K562 (cell line): ENCODE measurements around the gene TOR1B. TPM values are rescaled to one million over a fixed set of nuclear protein-coding genes. Genes with fewer than 3 reads are reported as not detected.

Experiments
- ATAC-seq: fragments of 200-7000 bp; cut with Tn5 transposase; 3 replicates; pipeline ENCODE4 v1.9.1; 2020; ENCODE audit warnings: moderate library complexity
- BruUV-seq: library from RNA; stranded (reverse); fragments of 400-500 nt; replicated peaks from 2 replicates; lab custom pipeline; 2021; lab: Mats Ljungman, UMichigan
- CTCF ChIA-PET: fragments of 300-600 bp; formaldehyde crosslinking; extraction: SDS; loops from one replicate; lab custom pipeline; 2021; ENCODE audit warnings: low intra/inter-chr PET ratio; lab: Yijun Ruan, JAX
- POLR2A ChIA-PET: fragments of 300-600, 350-650 bp; sonication (Branson Sonifier 250); formaldehyde crosslinking; extraction: SDS; loops from one replicate; lab custom pipeline; 2021; ENCODE audit warnings: antibody characterized with exemption, inconsistent platforms; lab: Yijun Ruan, JAX
- DNase-seq, 4 experiments: peaks; one replicate each; pipeline versions ENCODE4 v3.0.0 to v3.0.0-alpha.2; 2011 to 2018; ENCODE audit warnings: low spot score in 3 of 4, mixed read lengths in 3 of 4; ENCODE audit errors: extremely low read depth in 1 of 4
- FAIRE-seq: peaks from 2 replicates; lab custom pipeline; 2011; peaks lifted over from hg19 to GRCh38; lab: Jason Lieb, UNC
- H2AFZ ChIP-seq: 2 replicates; pipeline ENCODE4 v1.6.0; 2011; ENCODE audit warnings: low read depth, low read length, control low read depth, inconsistent platforms
- H3K27ac ChIP-seq: fragments of 200-600 bp; 3 replicates; pipeline ENCODE4 v1.8.0; 2011; ENCODE audit warnings: low read depth, mild to moderate bottlenecking, control low read depth, inconsistent platforms, low read length, moderate library complexity, mixed read lengths; ENCODE audit errors: extremely low read depth
- H3K27me3 ChIP-seq, 2 experiments: fragments of 300-600 bp in 1 of 2; 2 replicates in 1 of 2; 3 replicates in 1 of 2; pipeline versions ENCODE4 v1.6.0 to v1.8.0; 2011; ENCODE audit warnings: inconsistent platforms in 2 of 2, low read length in 2 of 2, mild to moderate bottlenecking in 1 of 2, mixed read lengths in 1 of 2, moderate library complexity in 1 of 2; ENCODE audit not compliant: control insufficient read depth in 2 of 2, insufficient read depth in 2 of 2
- H3K36me3 ChIP-seq: fragments of 300-600 bp; 3 replicates; pipeline ENCODE4 v1.8.0; 2011; ENCODE audit warnings: mild to moderate bottlenecking, low read length, inconsistent platforms; ENCODE audit not compliant: control insufficient read depth, insufficient read depth
- H3K4me1 ChIP-seq, 2 experiments: fragments of 200-600 bp in 1 of 2; replicated peaks in 1 of 2; 2 replicates in 1 of 2; 3 replicates in 1 of 2; pipeline versions ENCODE4 v1.5.1 to v1.8.0; 2011; ENCODE audit warnings: inconsistent platforms in 2 of 2, low read length in 2 of 2, mild to moderate bottlenecking in 1 of 2, mixed read lengths in 1 of 2, moderate library complexity in 1 of 2; ENCODE audit not compliant: control insufficient read depth in 2 of 2, insufficient read depth in 2 of 2
- H3K4me2 ChIP-seq: 2 replicates; pipeline ENCODE4 v1.6.1; 2011; ENCODE audit warnings: low read length, control low read depth, inconsistent platforms, mixed read lengths; ENCODE audit not compliant: insufficient read depth
- H3K4me3 ChIP-seq: fragments of 200-600 bp; sonication (generic), shearing (Covaris generic); 2 replicates; pipeline ENCODE4 v1.5.1; 2016; ENCODE audit warnings: control low read depth, inconsistent platforms
- H3K79me2 ChIP-seq: fragments of 200-600 bp; 3 replicates; pipeline ENCODE4 v1.8.0; 2011; ENCODE audit warnings: low read length, inconsistent platforms; ENCODE audit not compliant: control insufficient read depth, insufficient read depth
- H3K9ac ChIP-seq, 2 experiments: 2 replicates each; pipeline versions ENCODE4 v1.6.0 to v1.6.1; 2011; ENCODE audit warnings: low read depth in 2 of 2, low read length in 2 of 2, control low read depth in 1 of 2, inconsistent platforms in 1 of 2, mild to moderate bottlenecking in 1 of 2, mixed read lengths in 1 of 2; ENCODE audit not compliant: insufficient read depth in 1 of 2
- H3K9me1 ChIP-seq: one replicate; pipeline ENCODE4 v1.6.0; 2011; ENCODE audit warnings: inconsistent platforms, mild to moderate bottlenecking, low read length, moderate library complexity; ENCODE audit not compliant: control insufficient read depth, insufficient read depth
- H3K9me3 ChIP-seq: replicated peaks from 2 replicates; pipeline ENCODE4 v1.5.1; 2011; ENCODE audit warnings: low read depth, low read length, inconsistent platforms; ENCODE audit not compliant: control insufficient read depth, insufficient read depth
- H4K20me1 ChIP-seq: replicated peaks from 2 replicates; pipeline ENCODE4 v1.6.1; 2011; ENCODE audit warnings: low read length, inconsistent platforms, mixed read lengths; ENCODE audit not compliant: control insufficient read depth, insufficient read depth
- C11orf30 ChIP-seq: fragments of 450-650 bp; IDR thresholded peaks from 2 replicates; pipeline ENCODE4 v1.6.1; 2016; ENCODE audit warnings: low read depth, mild to moderate bottlenecking
- EZH2 ChIP-seq: IDR thresholded peaks from 2 replicates; pipeline ENCODE4 v1.6.1; 2012; ENCODE audit warnings: low read depth, mild to moderate bottlenecking, inconsistent platforms, low read length, borderline replicate concordance
- FOXA1 ChIP-seq: fragments of 450-650 bp; IDR thresholded peaks from 2 replicates; pipeline ENCODE4 v1.6.1; 2016; ENCODE audit warnings: mild to moderate bottlenecking, borderline replicate concordance
- KLF13 ChIP-seq: fragments of 450-650 bp; IDR thresholded peaks from 2 replicates; pipeline ENCODE4 v1.6.1; 2016; ENCODE audit warnings: missing genetic modification characterization, low read depth, mild to moderate bottlenecking, missing compliant biosample characterization, moderate library complexity, borderline replicate concordance
- LARP7 ChIP-seq: fragments of 450-650 bp; IDR thresholded peaks from 2 replicates; pipeline ENCODE4 v1.6.1; 2016
- MECOM ChIP-seq: fragments of 250-450 bp; sonication (Bioruptor Pico); IDR thresholded peaks from 2 replicates; pipeline ENCODE4 v1.8.0; 2022; ENCODE audit warnings: inconsistent platforms
- MEF2D ChIP-seq: conservative IDR thresholded peaks from 2 replicates; pipeline ENCODE4 v1.6.1; 2016; ENCODE audit warnings: low read depth, missing genetic modification characterization, missing compliant biosample characterization
- SMARCB1 ChIP-seq: IDR thresholded peaks from 2 replicates; pipeline ENCODE4 v1.6.1; 2011; ENCODE audit warnings: improper control_type of control experiment, low read depth; ENCODE audit not compliant: insufficient read length
- TFAM ChIP-seq: fragments of 250-450 bp; sonication (Bioruptor Pico); conservative IDR thresholded peaks from 2 replicates; pipeline ENCODE4 v1.5.0; 2021; ENCODE audit warnings: mild to moderate bottlenecking, moderate library complexity
- ZNF232 ChIP-seq: sonication (generic); formaldehyde crosslinking; IDR thresholded peaks from 2 replicates; pipeline ENCODE4 v1.8.0; 2022; ENCODE audit warnings: mild to moderate bottlenecking, missing genetic modification reagents
- ZNF239 ChIP-seq: fragments of 250-450 bp; sonication (Bioruptor Pico); IDR thresholded peaks from 2 replicates; pipeline ENCODE4 v1.4.0; 2020; ENCODE audit warnings: mild to moderate bottlenecking
- WGBS: fragments of 100-300 bp; shearing (Covaris generic); methylation state at CpG from one replicate; pipeline ENCODE4 v1.1.6; 2016; ENCODE audit warnings: low coverage, mixed read lengths; ENCODE audit not compliant: insufficient coverage; ENCODE audit errors: missing lambda C conversion rate; 5-methylcytosine and 5-hydroxymethylcytosine counted together
- in situ Hi-C: fragments of 300-500 bp; cut with MboI; formaldehyde crosslinking; loops from 4 replicates; pipeline ENCODE4 v1.15.0; 2018; ENCODE audit warnings: inconsistent platforms, mixed read lengths
- intact Hi-C: fragments of 100-400 bp; cut with micrococcal nuclease; formaldehyde crosslinking; loops from 2 replicates; pipeline ENCODE4 v1.14.2; 2022
- polyA plus RNA-seq, 8 experiments: library from polyadenylated mRNA; depleted of rRNA in 4 of 8; stranded (reverse) in 5 of 8; unstranded in 3 of 8; fragments of >200 nt; fragmentation: Nextera tagmentation in 2 of 8; fragmentation: Illumina TruSeq in 1 of 8; extraction: Ambion mirVana in 2 of 8; extraction: Trizol in 1 of 8; gene quantifications; 2 replicates each; pipeline versions ENCODE4 v1.2.1 to v1.2.3, GENCODE V29; 2011 to 2014; ENCODE audit warnings: inconsistent platforms in 1 of 8, missing spikeins in 1 of 8
- total RNA-seq, 7 experiments: library from RNA; depleted of rRNA in 6 of 7; stranded (reverse); fragments of >200 nt in 6 of 7; fragmentation: Illumina TruSeq in 2 of 7; extraction: Trizol in 2 of 7; gene quantifications; 2 replicates each; pipeline versions ENCODE4 v1.2.1 to v1.2.3, GENCODE V29; 2011 to 2021; ENCODE audit warnings: low replicate concordance in 1 of 7
- TF ChIP-seq, protein P1 (sequence below): fragments of 450-650 bp; IDR thresholded peaks from 2 replicates; pipeline ENCODE4 v1.6.1; 2017; ENCODE audit warnings: antibody characterized with exemption
- TF ChIP-seq, protein P2 (sequence below): fragments of 200-800 bp; sonication (Bioruptor generic); IDR thresholded peaks from 2 replicates; pipeline ENCODE4 v1.6.1; 2017; ENCODE audit warnings: missing genetic modification characterization, missing compliant biosample characterization

The TOR1B gene
- total and polyA plus RNA-seq, 9 of the 15 experiments (the other 6 are each of a cell fraction or from before 2014, with no cell fraction given) = 4.2 to 36.5 (median 24.6) TPM

DNA sequence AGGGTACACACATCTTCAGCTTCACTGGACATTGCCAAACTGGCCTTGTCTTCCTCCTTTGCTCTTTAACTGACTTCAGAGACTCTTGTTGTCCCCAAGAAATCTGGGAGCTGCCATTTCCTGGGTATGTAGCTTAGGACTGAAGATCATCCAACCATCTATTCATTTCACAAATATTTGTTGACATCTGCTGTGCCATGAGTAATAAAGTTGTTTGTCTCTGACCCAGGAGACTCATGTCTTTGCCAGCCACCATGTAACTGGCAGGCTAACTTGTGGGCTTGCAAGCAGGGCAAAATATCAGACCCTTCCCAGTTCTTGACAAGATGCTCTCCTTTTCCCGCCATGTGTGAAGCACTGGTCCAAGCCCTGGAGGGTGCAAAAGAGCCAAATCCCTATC is 17.1 kb upstream of the TOR1B start:
- CTCF ChIA-PET = interaction anchor here (4.3 to 4.9 kb wide), 2 partner anchors 48 to 59 kb away, joined by 46 to 112 read pairs; no protein-coding TSS in a partner anchor
- no peak overlapping the region for H3K4me3 ChIP-seq
- 59% methylated on average over 1 of the region's 1 CpG for WGBS
- no peaks in the 10 kb centered on the region for H3K36me3 ChIP-seq
- in situ Hi-C loops = loop anchor here (10.0 to 25.0 kb wide), 2 partner anchors 1091 to 1499 kb away; partner anchors contain the start of genes GOLGA2 and SWI5
- no peaks in the 10 kb centered on the region for H3K9me3 ChIP-seq
- ATAC-seq (no peak), DNase-seq (no peak), FAIRE-seq (no peak)
- POLR2A ChIA-PET = interaction anchor here (0.6 to 1.3 kb wide), 5 partner anchors 41 to 144 kb away, joined by 3 to 5 read pairs (median 3); partner anchors contain the start of gene ASB6
- H3K9ac ChIP-seq = no peak overlapping the region
- H3K27me3 ChIP-seq = no peaks in the 10 kb centered on the region
- intact Hi-C loops = loop anchor here (10.0 kb wide), 1 partner anchor 651 kb away; no protein-coding TSS in a partner anchor
- H3K4me2 ChIP-seq = no peak overlapping the region
- no peaks in the 10 kb centered on the region for H3K79me2 ChIP-seq
- TF ChIP-seq SMARCB1 (no peak), ZNF232 (CRISPR knock-in tag) (no peak), MEF2D (tag) (no peak), KLF13 (tag) (no peak), FOXA1 (no peak), TFAM (CRISPR knock-in tag) (no peak), EZH2 (no peak), C11orf30 (no peak), MECOM (CRISPR knock-in tag) (no peak), LARP7 (no peak), ZNF239 (CRISPR knock-in tag) (no peak)
- TF ChIP-seq, protein P1, sequence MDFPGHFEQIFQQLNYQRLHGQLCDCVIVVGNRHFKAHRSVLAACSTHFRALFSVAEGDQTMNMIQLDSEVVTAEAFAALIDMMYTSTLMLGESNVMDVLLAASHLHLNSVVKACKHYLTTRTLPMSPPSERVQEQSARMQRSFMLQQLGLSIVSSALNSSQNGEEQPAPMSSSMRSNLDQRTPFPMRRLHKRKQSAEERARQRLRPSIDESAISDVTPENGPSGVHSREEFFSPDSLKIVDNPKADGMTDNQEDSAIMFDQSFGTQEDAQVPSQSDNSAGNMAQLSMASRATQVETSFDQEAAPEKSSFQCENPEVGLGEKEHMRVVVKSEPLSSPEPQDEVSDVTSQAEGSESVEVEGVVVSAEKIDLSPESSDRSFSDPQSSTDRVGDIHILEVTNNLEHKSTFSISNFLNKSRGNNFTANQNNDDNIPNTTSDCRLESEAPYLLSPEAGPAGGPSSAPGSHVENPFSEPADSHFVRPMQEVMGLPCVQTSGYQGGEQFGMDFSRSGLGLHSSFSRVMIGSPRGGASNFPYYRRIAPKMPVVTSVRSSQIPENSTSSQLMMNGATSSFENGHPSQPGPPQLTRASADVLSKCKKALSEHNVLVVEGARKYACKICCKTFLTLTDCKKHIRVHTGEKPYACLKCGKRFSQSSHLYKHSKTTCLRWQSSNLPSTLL = no peak
- TF ChIP-seq, protein P2, sequence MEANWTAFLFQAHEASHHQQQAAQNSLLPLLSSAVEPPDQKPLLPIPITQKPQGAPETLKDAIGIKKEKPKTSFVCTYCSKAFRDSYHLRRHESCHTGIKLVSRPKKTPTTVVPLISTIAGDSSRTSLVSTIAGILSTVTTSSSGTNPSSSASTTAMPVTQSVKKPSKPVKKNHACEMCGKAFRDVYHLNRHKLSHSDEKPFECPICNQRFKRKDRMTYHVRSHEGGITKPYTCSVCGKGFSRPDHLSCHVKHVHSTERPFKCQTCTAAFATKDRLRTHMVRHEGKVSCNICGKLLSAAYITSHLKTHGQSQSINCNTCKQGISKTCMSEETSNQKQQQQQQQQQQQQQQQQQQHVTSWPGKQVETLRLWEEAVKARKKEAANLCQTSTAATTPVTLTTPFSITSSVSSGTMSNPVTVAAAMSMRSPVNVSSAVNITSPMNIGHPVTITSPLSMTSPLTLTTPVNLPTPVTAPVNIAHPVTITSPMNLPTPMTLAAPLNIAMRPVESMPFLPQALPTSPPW (CRISPR knock-in tag) = no peak
- TF ChIP-seq, all 486 proteins: peak for 0
- no peaks in the 10 kb centered on the region for H3K9me1 ChIP-seq
- BruUV-seq = no TSS peak
- peaks cover 15 to 24% of the 10 kb centered on the region in 2 experiments; a peak in 4 of 5 replicates for H3K4me1 ChIP-seq
- no peaks in the 10 kb centered on the region for H4K20me1 ChIP-seq
- no peak overlapping the region for H2AFZ ChIP-seq
- no peak overlapping the region for H3K27ac ChIP-seq
